H9 (cell line): Measurements from ENCODE around the gene DGLUCY. TPM values are rescaled to one million over a fixed set of nuclear protein-coding genes. Genes with fewer than 3 reads are reported as not detected.

Experiments
- DNase-seq: peaks from one replicate; pipeline ENCODE4 v3.0.0-alpha.2; 2017
- H2AFZ ChIP-seq: one replicate; pipeline ENCODE4 v1.6.1; 2013; ENCODE audit warnings: mild to moderate bottlenecking, low read length, control low read depth, moderate library complexity
- H2AK5ac ChIP-seq: 2 replicates; pipeline ENCODE4 v1.6.1; 2013; ENCODE audit warnings: low read length, control low read depth, mixed read lengths; ENCODE audit not compliant: insufficient read length
- H2BK120ac ChIP-seq: one replicate; pipeline ENCODE4 v1.6.1; 2013; ENCODE audit warnings: low read depth, mild to moderate bottlenecking, low read length, control low read depth, inconsistent platforms; ENCODE audit not compliant: poor library complexity, severe bottlenecking
- H2BK12ac ChIP-seq: 2 replicates; pipeline ENCODE4 v1.6.1; 2013; ENCODE audit warnings: low read length, control low read depth, mixed read lengths, low read depth; ENCODE audit not compliant: insufficient read length
- H2BK15ac ChIP-seq: 2 replicates; pipeline ENCODE4 v1.6.1; 2013; ENCODE audit warnings: low read depth, low read length, control low read depth
- H2BK20ac ChIP-seq: one replicate; pipeline ENCODE4 v1.6.1; 2013; ENCODE audit warnings: low read depth, mild to moderate bottlenecking, low read length, control low read depth, inconsistent platforms; ENCODE audit not compliant: poor library complexity, severe bottlenecking
- H2BK5ac ChIP-seq: 2 replicates; pipeline ENCODE4 v1.6.1; 2013; ENCODE audit warnings: low read length, control low read depth, mixed read lengths; ENCODE audit not compliant: insufficient read length
- H3K14ac ChIP-seq: 2 replicates; pipeline ENCODE4 v1.6.1; 2013; ENCODE audit warnings: low read length, control low read depth; ENCODE audit not compliant: insufficient read depth
- H3K18ac ChIP-seq: 2 replicates; pipeline ENCODE4 v1.6.1; 2013; ENCODE audit warnings: low read depth, mild to moderate bottlenecking, mixed read lengths, low read length, control low read depth; ENCODE audit not compliant: insufficient read length
- H3K23ac ChIP-seq: 2 replicates; pipeline ENCODE4 v1.6.1; 2013; ENCODE audit warnings: low read length, control low read depth, mixed read lengths, low read depth; ENCODE audit not compliant: insufficient read length
- H3K23me2 ChIP-seq: 2 replicates; pipeline ENCODE4 v1.6.1; 2013; ENCODE audit warnings: low read depth, mild to moderate bottlenecking, mixed read lengths, low read length, control low read depth; ENCODE audit not compliant: insufficient read length, poor library complexity, severe bottlenecking
- H3K27ac ChIP-seq: 2 replicates; pipeline ENCODE4 v1.5.1; 2013; ENCODE audit warnings: low read length, control low read depth, mixed read lengths, low read depth; ENCODE audit not compliant: insufficient read length
- H3K27me3 ChIP-seq: 2 replicates; pipeline ENCODE4 v1.6.1; 2013; ENCODE audit warnings: low read length, control low read depth, inconsistent platforms; ENCODE audit not compliant: insufficient read depth
- H3K4ac ChIP-seq: 2 replicates; pipeline ENCODE4 v1.6.1; 2013; ENCODE audit warnings: low read depth, mild to moderate bottlenecking, control low read depth, inconsistent platforms, low read length, moderate library complexity
- H3K4me1 ChIP-seq: 2 replicates; pipeline ENCODE4 v1.6.1; 2013; ENCODE audit warnings: low read length, control low read depth, inconsistent platforms; ENCODE audit not compliant: insufficient read depth
- H3K4me2 ChIP-seq: 2 replicates; pipeline ENCODE4 v1.6.1; 2013; ENCODE audit warnings: low read length, control low read depth, mixed read lengths; ENCODE audit not compliant: insufficient read length, insufficient read depth
- H3K56ac ChIP-seq: 2 replicates; pipeline ENCODE4 v1.6.1; 2013; ENCODE audit warnings: low read depth, mild to moderate bottlenecking, mixed read lengths, low read length, control low read depth; ENCODE audit not compliant: insufficient read length
- H3K79me1 ChIP-seq: 2 replicates; pipeline ENCODE4 v1.6.1; 2013; ENCODE audit warnings: low read depth, mild to moderate bottlenecking, moderate library complexity, low read length, control low read depth, inconsistent platforms; ENCODE audit not compliant: insufficient read depth, poor library complexity, severe bottlenecking
- H3K79me2 ChIP-seq: 2 replicates; pipeline ENCODE4 v1.6.1; 2013; ENCODE audit warnings: low read length, control low read depth, inconsistent platforms; ENCODE audit not compliant: insufficient read depth
- H3K9ac ChIP-seq: 2 replicates; pipeline ENCODE4 v1.6.1; 2013; ENCODE audit warnings: low read length, control low read depth, mixed read lengths; ENCODE audit not compliant: insufficient read length; ENCODE audit errors: extremely low read depth
- H3K9me3 ChIP-seq: one replicate; pipeline ENCODE4 v1.6.1; 2013; ENCODE audit warnings: low read depth, low read length, inconsistent platforms; ENCODE audit not compliant: control insufficient read depth
- H3T11ph ChIP-seq: one replicate; pipeline ENCODE4 v1.6.1; 2013; ENCODE audit warnings: mild to moderate bottlenecking, low read length, control low read depth, inconsistent platforms
- H4K20me1 ChIP-seq: one replicate; pipeline ENCODE4 v1.6.1; 2013; ENCODE audit not compliant: control insufficient read depth, insufficient read length, insufficient read depth
- H4K5ac ChIP-seq: 2 replicates; pipeline ENCODE4 v1.6.1; 2013; ENCODE audit warnings: low read depth, mild to moderate bottlenecking, mixed read lengths, low read length, control low read depth; ENCODE audit not compliant: insufficient read length
- H4K8ac ChIP-seq: replicated peaks from 2 replicates; pipeline ENCODE4 v1.6.1; 2013; ENCODE audit warnings: low read length, control low read depth, mixed read lengths, low read depth; ENCODE audit not compliant: insufficient read length
- H4K91ac ChIP-seq: 2 replicates; pipeline ENCODE4 v1.6.1; 2013; ENCODE audit warnings: low read depth, mild to moderate bottlenecking, moderate library complexity, mixed read lengths, low read length, control low read depth; ENCODE audit not compliant: insufficient read length
- H3K27ac Mint-ChIP-seq, 3 experiments: 2 replicates in 2 of 3; 3 replicates in 1 of 3; pipeline ENCODE4 v1.8.0; 2020 to 2021; ENCODE audit warnings: mixed read lengths in 3 of 3, mild to moderate bottlenecking in 1 of 3, moderate library complexity in 1 of 3
- H3K27me3 Mint-ChIP-seq: 2 replicates; pipeline ENCODE4 v1.8.0; 2021; ENCODE audit warnings: low read depth, mild to moderate bottlenecking, moderate library complexity, mixed read lengths
- H3K36me3 Mint-ChIP-seq, 3 experiments: 2 replicates in 2 of 3; 3 replicates in 1 of 3; pipeline ENCODE4 v1.8.0; 2020 to 2021; ENCODE audit warnings: low read depth in 3 of 3, mixed read lengths in 3 of 3; ENCODE audit not compliant: insufficient read depth in 1 of 3
- H3K4me1 Mint-ChIP-seq, 2 experiments: 2 replicates each; pipeline ENCODE4 v1.8.0; 2020; ENCODE audit warnings: mixed read lengths in 2 of 2
- H3K4me3 Mint-ChIP-seq, 2 experiments: 2 replicates in 1 of 2; 3 replicates in 1 of 2; pipeline ENCODE4 v1.8.0; 2020 to 2021; ENCODE audit warnings: mild to moderate bottlenecking in 2 of 2, mixed read lengths in 2 of 2, moderate library complexity in 1 of 2
- H3K9me3 Mint-ChIP-seq, 2 experiments: 2 replicates in 1 of 2; 3 replicates in 1 of 2; pipeline ENCODE4 v1.8.0; 2020; ENCODE audit warnings: mild to moderate bottlenecking in 2 of 2, mixed read lengths in 2 of 2, moderate library complexity in 1 of 2
- CTCF ChIP-seq: fragments of 200-600 bp; sonication (generic); conservative IDR thresholded peaks from 3 replicates; pipeline ENCODE4 v1.8.0; 2021; ENCODE audit warnings: antibody characterized with exemption, mild to moderate bottlenecking
- WGBS: extraction: QIAGEN DNeasy Blood & Tissue Kit; methylation state at CpG from one replicate; pipeline ENCODE4 v1.1.7; 2013; ENCODE audit warnings: missing lambda C conversion rate, low lambda C conversion rate, mixed read lengths; ENCODE audit not compliant: insufficient read length; ENCODE audit errors: extremely low coverage; 5-methylcytosine and 5-hydroxymethylcytosine counted together
- total RNA-seq: library from RNA; stranded (reverse); gene quantifications from 2 replicates; pipeline ENCODE4 v1.2.1, GENCODE V29; 2021

The DGLUCY gene
- total RNA-seq, 1 experiment from 2014 or later = 29.6 TPM

- H3K18ac ChIP-seq = no peak overlapping the region
- H2BK20ac ChIP-seq = no peak overlapping the region
- no peaks in the 10 kb centered on the region for H3K79me2 ChIP-seq
- DNase-seq = no peak
- H4K91ac ChIP-seq = no peak overlapping the region
- H3K27ac Mint-ChIP-seq = no peak overlapping the region
- H4K8ac ChIP-seq = no peak overlapping the region
- no peak overlapping the region for H2AK5ac ChIP-seq
- no peak overlapping the region for H3K4me2 ChIP-seq
- no peak overlapping the region for H2BK15ac ChIP-seq
- H2AFZ ChIP-seq = no peak overlapping the region
- no peak overlapping the region for H2BK120ac ChIP-seq
- H3K23ac ChIP-seq = no peak overlapping the region
- H4K5ac ChIP-seq = no peak overlapping the region
- H3K27me3 ChIP-seq = no peaks in the 10 kb centered on the region
- no peak overlapping the region for H3K27ac ChIP-seq
- peaks cover 12% of the 10 kb centered on the region for H3K27me3 Mint-ChIP-seq
- H3K9me3 ChIP-seq = no peaks in the 10 kb centered on the region
- H3K9me3 Mint-ChIP-seq = peaks cover 10 to 16% of the 10 kb centered on the region in 2 experiments; a peak in 4 of 5 replicates
- H3K4ac ChIP-seq = no peak overlapping the region
- WGBS = no CpG with 5 or more reads among the region's 3 CpGs
- H3K4me1 Mint-ChIP-seq = peaks cover 12 to 13% of the 10 kb centered on the region in 2 experiments
- no peak overlapping the region for H2BK5ac ChIP-seq
- H3T11ph ChIP-seq = no peak overlapping the region
- no peaks in the 10 kb centered on the region for H3K79me1 ChIP-seq
- peaks cover 4% of the 10 kb centered on the region for H3K4me1 ChIP-seq
- TF ChIP-seq CTCF = no peak
- H4K20me1 ChIP-seq = no peaks in the 10 kb centered on the region
- no peak overlapping the region for H3K14ac ChIP-seq
- no peak overlapping the region for H3K9ac ChIP-seq
- peaks cover 12 to 19% (median 14%) of the 10 kb centered on the region in 3 experiments for H3K36me3 Mint-ChIP-seq
- H3K56ac ChIP-seq = no peak overlapping the region
- no peak overlapping the region for H3K4me3 Mint-ChIP-seq
- no peak overlapping the region for H2BK12ac ChIP-seq
- H3K23me2 ChIP-seq = no peaks in the 10 kb centered on the region
Measured at GRCh38 chr14:91231446-91231845, 117.6 kb downstream of the DGLUCY start.
